ENCODE results near the gene PPARG. TPM values are rescaled to one million over a fixed set of nuclear protein-coding genes. Genes with fewer than 3 reads are reported as not detected.

The PPARG gene
- total and polyA plus RNA-seq, 2 of the 13 experiments (the other 11 are each of a cell fraction or from before 2014, with no cell fraction given), result 13.9 to 58.3 TPM

DNA sequence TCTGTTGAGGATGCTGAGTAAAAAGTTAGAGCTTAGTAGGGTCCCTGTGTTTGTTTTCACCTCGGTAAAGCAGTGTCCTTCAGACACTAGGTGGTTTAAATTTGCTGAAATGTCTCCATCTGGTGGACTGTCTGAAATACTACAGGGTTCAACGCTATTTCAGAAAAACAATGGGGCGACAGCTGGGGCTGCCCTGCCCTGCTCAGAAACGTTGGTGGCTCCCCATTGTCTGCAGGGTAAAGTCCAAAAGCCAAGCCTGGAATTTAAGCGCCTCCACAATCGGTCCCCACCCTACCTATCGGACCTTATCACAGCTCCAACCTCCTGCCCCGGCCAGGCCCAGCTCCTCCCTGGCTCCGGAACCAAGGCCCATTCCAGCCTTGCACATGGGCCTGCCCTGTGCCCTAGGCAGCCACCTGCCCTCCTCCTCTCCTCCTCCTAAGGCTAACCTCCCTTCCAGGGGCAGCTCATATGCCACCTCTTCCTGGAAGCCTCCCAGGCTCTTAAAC lies 191.1 kb downstream of the PPARG start:
- ChIA-PET POLR2A (interaction anchor here (0.6 to 2.0 kb wide), 14 partner anchors 10 to 746 kb away, joined by 3 to 11 read pairs (median 4); partner anchors contain the start of gene PPARG), CTCF (ENCODE audit: low intra/inter-chr PET ratio, low total read pairs) (interaction anchor here (1.2 to 2.7 kb wide), 3 partner anchors 192 to 344 kb away, joined by 3 to 15 read pairs (median 10); no protein-coding TSS in a partner anchor)
- WGBS (ENCODE audit: low lambda C conversion rate), result 4% methylated on average over 6 of the region's 9 CpGs
- no TSS peak for BruUV-seq (replicated peaks)
- peak overlapping the region; percentile 43 for H2AFZ ChIP-seq (ENCODE audit: low read length)
- H3K4me1 ChIP-seq (ENCODE audit: insufficient read depth, low read length), result peaks cover 65% of the 10 kb centered on the region
- ATAC-seq (peak; percentile 59), DNase-seq (ENCODE audit: low spot score) (peak; percentile 66), FAIRE-seq (peak; percentile 87)
- no peaks in the 10 kb centered on the region for H3K9me3 ChIP-seq (ENCODE audit: low read length)
- H3K4me2 ChIP-seq (ENCODE audit: low read depth, low read length), result peak overlapping the region; percentile 62
- peak overlapping the region in 2 of 3 experiments; percentile 17 to 45; a peak in 3 of 6 replicates for H3K4me3 ChIP-seq (replicated peaks in 1 of 3; ENCODE audit: insufficient read depth in 1 of 3, low read depth in 2 of 3, low read length in 3 of 3)
- no peaks in the 10 kb centered on the region for H3K36me3 ChIP-seq (replicated peaks in 1 of 2; ENCODE audit: control insufficient read depth in 1 of 2, insufficient read depth in 2 of 2, low read length in 2 of 2)
- H3K79me2 ChIP-seq (ENCODE audit: insufficient read depth, low read length), result peaks cover 3% of the 10 kb centered on the region
- H3K27me3 ChIP-seq (ENCODE audit: control insufficient read depth in 1 of 2, insufficient read depth in 2 of 2, low read length in 2 of 2), result no peaks in the 10 kb centered on the region
- peak overlapping the region; percentile 17 for H3K27ac ChIP-seq (ENCODE audit: extremely low read length, insufficient read depth, low read length)
- intact Hi-C loops (cut with micrococcal nuclease; ENCODE audit: unreplicated experiment), result loop anchor here (1.0 to 10.0 kb wide), 6 partner anchors 75 to 345 kb away; partner anchors contain the start of gene PPARG
- in situ Hi-C loops (cut with HindIII; ENCODE audit: extremely low pct_ligation_motif_present, low pct_unique_long_range_greater_than_20kb), result loop anchor here (5.0 kb wide), 2 partner anchors 193 to 343 kb away; partner anchors contain the start of gene PPARG
- H3K9ac ChIP-seq (ENCODE audit: insufficient read depth, low read depth, low read length), result peak overlapping the region; percentile 41
- no peaks in the 10 kb centered on the region for H4K20me1 ChIP-seq (ENCODE audit: insufficient read depth, low read length)
- TF ChIP-seq KLF11 (CRISPR knock-in tag; IDR thresholded peaks at IDR 0.05) (no peak), JUN (CRISPR knock-in tag; IDR thresholded peaks at IDR 0.05) (0 out of 2 replicates have a peak, but pooled peaks have one; percentile 21), MYC (CRISPR knock-in tag; IDR thresholded peaks at IDR 0.05; ENCODE audit: borderline replicate concordance) (peak; percentile 19; the same call in 1 of the 2 replicates), PCBP2 (optimal IDR thresholded peaks at IDR 0.05; ENCODE audit: low read depth, low read length, poor library complexity, severe bottlenecking) (no peak), HDAC1 (CRISPR knock-in tag; IDR thresholded peaks at IDR 0.05) (peak; percentile 12; the same call in 1 of the 2 replicates), ZNF614 (CRISPR knock-in tag; IDR thresholded peaks at IDR 0.05; ENCODE audit: borderline replicate concordance) (0 out of 2 replicates have a peak, but pooled peaks have one; percentile 41), DNMT1 (CRISPR knock-in tag; IDR thresholded peaks at IDR 0.05) (no peak), MXD4 (CRISPR knock-in tag; IDR thresholded peaks at IDR 0.05) (no peak), KAT2B (IDR thresholded peaks at IDR 0.05; ENCODE audit: borderline replicate concordance, low read depth, low read length) (no peak), ZNF382 (CRISPR knock-in tag; IDR thresholded peaks at IDR 0.05; ENCODE audit: borderline replicate concordance) (no peak), ZNF326 (CRISPR knock-in tag; IDR thresholded peaks at IDR 0.05; ENCODE audit: borderline replicate concordance) (no peak), GATAD2A (CRISPR knock-in tag; IDR thresholded peaks at IDR 0.05) (peak; percentile 36; the same call in 1 of the 2 replicates), MEF2D (CRISPR knock-in tag; IDR thresholded peaks at IDR 0.05) (0 out of 2 replicates have a peak, but pooled peaks have one; percentile 50), SOX13 (IDR thresholded peaks at IDR 0.05) (peak; percentile 49; the same call in 1 of the 2 replicates), SOX13 (CRISPR knock-in tag; conservative IDR thresholded peaks at IDR 0.05 in 1 of 2, IDR thresholded peaks at IDR 0.05 in 1 of 2) (peak in 1 of 2 experiments; percentile 80; a peak in 2 of 4 replicates), RXRA (CRISPR knock-in tag; IDR thresholded peaks at IDR 0.05) (no peak), ZNF232 (CRISPR knock-in tag; IDR thresholded peaks at IDR 0.05; ENCODE audit: borderline replicate concordance) (no peak), SAFB2 (CRISPR knock-in tag; IDR thresholded peaks at IDR 0.05; ENCODE audit: borderline replicate concordance, low read depth) (no peak), MTF1 (CRISPR knock-in tag; IDR thresholded peaks at IDR 0.05) (no peak), GABPA (IDR thresholded peaks at IDR 0.05; ENCODE audit: low read depth, low read length) (no peak), GABPA (CRISPR knock-in tag; IDR thresholded peaks at IDR 0.05; ENCODE audit: low read depth) (no peak)
- TF ChIP-seq, protein P1, sequence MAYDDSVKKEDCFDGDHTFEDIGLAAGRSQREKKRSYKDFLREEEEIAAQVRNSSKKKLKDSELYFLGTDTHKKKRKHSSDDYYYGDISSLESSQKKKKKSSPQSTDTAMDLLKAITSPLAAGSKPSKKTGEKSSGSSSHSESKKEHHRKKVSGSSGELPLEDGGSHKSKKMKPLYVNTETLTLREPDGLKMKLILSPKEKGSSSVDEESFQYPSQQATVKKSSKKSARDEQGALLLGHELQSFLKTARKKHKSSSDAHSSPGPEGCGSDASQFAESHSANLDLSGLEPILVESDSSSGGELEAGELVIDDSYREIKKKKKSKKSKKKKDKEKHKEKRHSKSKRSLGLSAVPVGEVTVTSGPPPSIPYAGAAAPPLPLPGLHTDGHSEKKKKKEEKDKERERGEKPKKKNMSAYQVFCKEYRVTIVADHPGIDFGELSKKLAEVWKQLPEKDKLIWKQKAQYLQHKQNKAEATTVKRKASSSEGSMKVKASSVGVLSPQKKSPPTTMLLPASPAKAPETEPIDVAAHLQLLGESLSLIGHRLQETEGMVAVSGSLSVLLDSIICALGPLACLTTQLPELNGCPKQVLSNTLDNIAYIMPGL (CRISPR knock-in tag; IDR thresholded peaks at IDR 0.05; ENCODE audit: borderline replicate concordance in 1 of 2, low read depth in 1 of 2), result 0 out of 4 replicates have a peak, but pooled peaks of 1 of the 2 experiments have one; percentile 36
- TF ChIP-seq, protein P2, sequence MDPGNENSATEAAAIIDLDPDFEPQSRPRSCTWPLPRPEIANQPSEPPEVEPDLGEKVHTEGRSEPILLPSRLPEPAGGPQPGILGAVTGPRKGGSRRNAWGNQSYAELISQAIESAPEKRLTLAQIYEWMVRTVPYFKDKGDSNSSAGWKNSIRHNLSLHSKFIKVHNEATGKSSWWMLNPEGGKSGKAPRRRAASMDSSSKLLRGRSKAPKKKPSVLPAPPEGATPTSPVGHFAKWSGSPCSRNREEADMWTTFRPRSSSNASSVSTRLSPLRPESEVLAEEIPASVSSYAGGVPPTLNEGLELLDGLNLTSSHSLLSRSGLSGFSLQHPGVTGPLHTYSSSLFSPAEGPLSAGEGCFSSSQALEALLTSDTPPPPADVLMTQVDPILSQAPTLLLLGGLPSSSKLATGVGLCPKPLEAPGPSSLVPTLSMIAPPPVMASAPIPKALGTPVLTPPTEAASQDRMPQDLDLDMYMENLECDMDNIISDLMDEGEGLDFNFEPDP (CRISPR knock-in tag; conservative IDR thresholded peaks at IDR 0.05), result no peak

All from HepG2 (cell line).